GM15510 (cell line): Measurements from ENCODE around the gene CDHR3.

Source experiments
- POLR2A ChIP-seq: IDR thresholded peaks from 3 replicates; pipeline ENCODE4 v1.6.1; 2011; ENCODE audit warnings: borderline replicate concordance; ENCODE audit not compliant: insufficient read length; ENCODE audit errors: extremely low read depth

Gene CDHR3

DNA sequence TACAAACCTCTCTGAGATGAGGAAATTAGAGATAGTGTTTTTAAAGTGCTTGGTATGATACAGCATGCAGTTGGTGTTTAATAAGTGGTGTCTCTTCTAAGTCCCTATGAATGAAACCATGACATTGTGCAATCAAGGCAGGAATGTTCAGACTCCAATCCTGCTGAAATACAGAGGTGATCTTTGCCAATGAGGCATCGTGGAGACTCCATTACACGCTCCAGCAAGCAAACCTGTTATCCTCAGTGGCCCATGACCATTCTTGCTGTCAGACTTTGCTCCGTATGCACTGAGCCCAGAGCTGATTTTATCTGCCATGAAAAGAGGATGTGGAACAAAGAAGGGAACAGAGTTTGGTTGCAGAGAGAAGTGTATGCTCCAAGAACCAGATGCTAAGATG lies 47.3 kb downstream of the CDHR3 start:
- TF ChIP-seq POLR2A = no peak

DNA sequence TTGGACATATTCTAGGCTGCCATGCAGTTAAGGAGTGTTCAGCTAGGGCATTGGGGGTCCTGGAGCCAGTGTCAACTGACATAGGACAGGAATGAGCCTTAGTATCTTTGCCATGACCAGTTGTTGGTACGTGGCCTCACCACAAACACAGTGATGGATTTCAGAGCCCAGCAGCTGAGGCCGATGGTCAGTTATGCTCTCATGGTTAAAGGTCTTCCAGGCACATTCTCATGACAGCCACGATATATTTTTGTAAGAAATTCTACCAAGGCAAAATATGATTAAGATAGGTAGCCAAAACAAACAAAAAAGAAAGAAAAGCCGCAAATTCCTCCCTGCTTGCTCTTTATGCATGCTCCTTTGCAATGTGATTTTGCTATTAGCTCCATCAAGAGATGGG lies 47.8 kb downstream of the CDHR3 start:
- no peak for TF ChIP-seq POLR2A

DNA sequence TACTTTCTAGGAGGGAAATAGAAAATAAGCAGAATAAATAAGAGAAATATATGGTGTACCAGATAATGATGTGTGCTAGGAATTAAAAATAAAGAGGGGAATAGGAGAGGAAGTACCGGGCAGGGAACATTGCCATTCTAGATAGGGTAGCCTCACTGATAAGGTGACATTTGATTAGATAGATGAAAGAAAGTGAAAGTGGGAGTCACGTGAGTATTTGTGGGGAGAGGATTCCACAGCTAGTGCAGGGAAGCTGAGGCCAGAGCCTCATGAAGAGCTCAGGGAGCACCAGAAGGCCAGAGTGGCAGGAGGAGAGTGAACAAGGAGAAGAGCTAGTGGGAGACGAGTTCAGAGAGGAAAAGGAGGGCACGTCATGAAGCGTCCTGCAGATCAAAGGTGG lies 49.1 kb downstream of the CDHR3 start:
- no peak for TF ChIP-seq POLR2A

DNA sequence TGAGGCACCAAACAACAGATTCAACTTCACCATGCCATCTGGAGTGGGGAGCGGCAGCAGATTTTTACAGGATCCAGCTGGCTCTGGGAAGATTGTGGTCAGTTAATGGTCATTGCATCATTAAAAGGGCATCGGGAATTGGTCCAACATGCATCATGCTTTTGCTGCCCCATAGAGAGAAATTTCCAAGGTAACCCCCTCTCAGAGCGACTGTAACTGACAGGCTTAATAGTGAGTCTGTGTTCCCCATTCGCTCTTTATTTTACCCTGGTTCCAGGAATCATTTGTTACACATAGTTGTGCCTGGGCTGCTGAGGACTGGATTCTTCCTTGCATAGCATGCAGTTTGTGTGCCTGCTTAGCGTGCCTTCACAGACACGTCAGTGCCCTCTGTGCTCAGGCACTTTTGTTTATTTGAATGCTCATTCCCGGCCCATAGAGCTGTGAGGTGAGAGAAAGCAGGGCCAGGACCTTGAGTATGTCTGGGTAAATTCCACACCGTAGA lies 49.9 kb downstream of the CDHR3 start:
- TF ChIP-seq POLR2A = no peak

DNA sequence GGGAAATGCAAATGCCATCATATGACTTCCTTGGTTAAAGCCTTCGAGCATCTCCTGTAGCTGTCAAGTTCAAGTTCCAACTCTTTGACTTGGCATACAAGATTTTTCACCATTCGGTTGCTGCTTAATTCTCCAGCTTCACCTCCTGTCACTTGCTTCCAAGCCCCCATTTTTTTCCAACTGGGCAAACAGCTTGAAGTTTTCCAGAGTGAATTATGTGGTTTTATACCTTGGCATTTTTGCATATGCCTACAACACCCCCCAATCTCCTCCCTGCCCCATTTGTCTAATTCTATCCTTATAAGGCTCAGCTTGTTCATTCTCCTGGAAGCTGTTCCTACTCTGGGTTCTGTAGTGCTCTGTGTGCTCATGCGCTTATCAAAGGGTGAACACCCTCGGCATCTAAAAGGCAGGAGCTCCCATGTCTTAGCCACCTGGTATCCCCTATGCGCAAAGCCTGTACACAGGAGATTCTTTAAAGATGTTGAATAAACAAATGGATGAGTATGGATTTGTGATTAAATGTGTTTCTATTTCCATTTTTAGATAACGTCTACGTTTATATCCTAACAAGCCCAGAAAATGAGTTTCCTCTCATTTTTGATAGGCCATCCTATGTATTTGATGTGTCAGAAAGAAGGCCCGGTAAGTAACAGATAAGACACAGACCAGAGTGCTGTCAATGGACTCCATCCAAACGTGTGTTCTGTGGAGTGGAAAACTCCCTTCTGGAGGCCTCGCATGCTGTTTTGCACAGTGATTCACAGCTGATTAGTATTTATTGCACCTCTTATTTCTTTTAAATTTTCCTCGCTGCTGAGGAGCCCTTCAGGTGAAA lies 52.5 kb downstream of the CDHR3 start:
- TF ChIP-seq POLR2A = no peak

DNA sequence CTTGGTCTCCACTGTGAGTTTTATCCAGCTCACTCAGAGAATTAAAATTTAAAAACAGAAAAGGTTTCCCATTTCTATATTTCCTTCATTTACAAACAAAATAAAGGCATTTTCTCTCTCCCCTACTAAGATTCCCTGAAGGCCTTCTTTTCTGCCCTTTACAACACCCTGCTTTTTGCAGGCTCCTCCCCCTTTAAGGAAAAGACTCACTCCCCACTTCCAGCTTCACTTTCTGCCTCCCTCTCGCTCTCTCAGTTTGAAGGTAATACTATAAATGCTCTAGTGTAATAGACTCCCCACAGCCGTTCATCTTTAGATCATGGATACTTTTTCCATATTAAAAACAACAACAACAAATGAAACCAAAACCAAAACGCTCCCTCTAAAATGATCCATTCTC lies 53.3 kb downstream of the CDHR3 start:
- no peak for TF ChIP-seq POLR2A

DNA sequence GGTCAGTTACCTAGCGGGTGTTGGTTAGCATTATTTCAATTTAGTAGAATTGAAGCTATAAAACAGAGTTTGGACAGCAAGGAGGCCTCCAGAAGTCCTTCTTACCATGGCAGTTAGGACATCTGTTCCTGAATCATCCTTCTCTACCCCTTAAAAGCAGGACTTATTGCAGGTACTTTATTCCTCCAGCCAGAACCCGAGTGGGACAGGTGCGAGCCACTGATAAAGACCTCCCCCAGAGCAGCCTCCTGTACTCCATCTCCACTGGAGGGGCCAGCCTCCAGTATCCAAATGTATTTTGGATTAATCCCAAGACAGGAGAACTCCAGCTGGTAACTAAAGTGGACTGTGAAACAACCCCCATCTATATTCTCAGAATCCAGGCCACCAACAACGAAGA lies 54.6 kb downstream of the CDHR3 start:
- TF ChIP-seq POLR2A = no peak

DNA sequence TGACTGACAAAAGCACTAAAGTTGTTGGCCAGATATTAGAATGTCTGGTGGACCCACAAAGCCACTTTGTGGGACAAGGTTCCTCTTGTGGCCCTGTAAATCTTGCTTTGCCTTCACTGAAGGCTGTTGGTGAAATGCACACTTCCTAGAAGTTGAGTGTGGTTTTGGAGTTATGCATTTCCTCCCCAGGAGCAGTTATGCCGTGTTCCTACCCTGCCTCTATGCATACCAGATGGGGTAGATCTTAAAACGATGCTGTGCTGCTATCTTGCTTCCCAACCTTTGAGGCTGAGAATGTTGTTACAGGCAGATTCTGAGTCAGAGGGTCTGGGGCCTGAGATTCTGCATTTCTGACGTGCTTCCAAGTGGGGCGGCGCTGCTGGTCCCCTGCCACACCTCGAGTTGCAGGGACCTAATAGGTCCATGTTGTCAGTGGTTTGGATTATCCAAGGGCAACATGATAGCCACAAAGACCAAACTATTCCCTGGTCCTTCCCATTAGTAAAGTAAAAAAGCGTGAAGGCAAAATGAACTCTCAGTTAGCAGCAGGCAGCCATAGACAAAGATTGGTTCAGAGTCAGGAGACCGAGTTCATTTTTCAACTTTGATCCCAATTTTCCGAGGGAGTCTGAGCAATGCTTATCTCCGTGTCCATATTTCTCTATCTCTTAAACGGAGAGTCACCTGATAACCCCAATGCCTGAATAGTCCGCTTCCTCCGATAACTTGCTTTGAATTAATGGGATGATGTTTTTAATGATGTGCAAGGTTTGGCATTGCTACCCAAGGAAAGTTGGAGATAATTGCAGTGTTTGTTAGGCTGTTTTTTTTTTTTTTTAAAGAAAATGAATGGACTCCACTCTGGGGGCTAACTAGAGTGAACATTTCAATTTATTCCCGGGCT lies 55.8 kb downstream of the CDHR3 start:
- no peak for TF ChIP-seq POLR2A

DNA sequence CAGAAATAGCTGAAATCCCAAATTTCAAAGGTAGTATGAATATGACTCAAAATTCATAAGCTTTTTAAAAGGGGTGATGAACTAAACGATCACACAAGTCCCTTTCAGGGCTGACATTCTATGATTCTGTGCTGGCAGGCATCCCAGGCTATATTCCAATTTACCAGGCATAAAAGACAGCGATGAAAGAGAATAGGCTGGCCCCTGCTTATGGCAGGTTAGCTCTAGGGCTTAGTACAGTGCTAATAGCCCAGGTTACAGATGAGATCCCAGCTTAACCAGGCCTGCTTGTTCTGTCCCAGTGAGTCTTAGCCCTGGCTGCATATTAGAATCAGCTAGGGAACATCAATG lies 56.4 kb downstream of the CDHR3 start:
- no peak for TF ChIP-seq POLR2A

DNA sequence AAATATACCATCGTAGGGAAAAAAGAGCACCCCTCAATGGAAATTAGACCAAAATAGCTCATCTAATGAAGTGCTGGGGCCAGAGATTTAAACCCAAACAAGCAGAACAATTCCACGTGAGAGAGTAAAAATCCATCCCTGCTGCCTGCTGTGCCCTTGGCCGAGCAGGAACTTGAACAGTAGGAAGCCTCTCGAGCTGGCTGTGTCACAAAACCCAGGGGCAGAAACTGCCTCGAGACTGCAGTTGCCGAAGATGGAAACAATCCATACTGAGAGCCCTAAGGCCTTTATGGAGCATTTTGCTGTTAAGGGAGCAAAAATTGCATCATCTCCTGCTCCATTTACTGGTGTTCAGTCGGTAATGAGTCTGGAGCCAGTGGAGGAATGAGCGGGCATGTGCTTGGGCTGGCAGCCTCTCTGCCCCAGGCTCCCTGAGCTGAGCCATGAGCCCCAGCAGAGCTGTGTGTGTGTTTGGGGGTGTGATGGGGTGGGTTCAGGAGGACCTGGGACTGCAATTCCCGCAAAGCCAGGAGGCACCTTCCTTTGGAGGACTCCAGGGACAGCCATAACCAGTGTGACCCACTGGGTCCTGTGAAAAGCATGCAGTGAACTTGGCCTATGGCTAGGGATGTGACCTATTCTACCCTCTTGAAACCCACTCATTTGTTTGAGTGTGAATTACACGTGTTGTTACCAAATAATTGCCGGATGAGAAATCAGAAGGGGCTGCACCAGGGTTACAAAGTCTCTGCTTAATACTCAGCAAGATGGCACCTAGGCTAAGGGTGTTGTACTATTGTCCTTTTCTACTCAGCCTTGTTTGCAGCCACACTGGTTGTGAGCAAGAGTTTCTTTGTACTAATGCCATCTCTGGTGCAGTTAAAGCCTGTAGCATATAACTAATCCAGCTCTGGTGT lies 58.3 kb downstream of the CDHR3 start:
- TF ChIP-seq POLR2A = no peak

DNA sequence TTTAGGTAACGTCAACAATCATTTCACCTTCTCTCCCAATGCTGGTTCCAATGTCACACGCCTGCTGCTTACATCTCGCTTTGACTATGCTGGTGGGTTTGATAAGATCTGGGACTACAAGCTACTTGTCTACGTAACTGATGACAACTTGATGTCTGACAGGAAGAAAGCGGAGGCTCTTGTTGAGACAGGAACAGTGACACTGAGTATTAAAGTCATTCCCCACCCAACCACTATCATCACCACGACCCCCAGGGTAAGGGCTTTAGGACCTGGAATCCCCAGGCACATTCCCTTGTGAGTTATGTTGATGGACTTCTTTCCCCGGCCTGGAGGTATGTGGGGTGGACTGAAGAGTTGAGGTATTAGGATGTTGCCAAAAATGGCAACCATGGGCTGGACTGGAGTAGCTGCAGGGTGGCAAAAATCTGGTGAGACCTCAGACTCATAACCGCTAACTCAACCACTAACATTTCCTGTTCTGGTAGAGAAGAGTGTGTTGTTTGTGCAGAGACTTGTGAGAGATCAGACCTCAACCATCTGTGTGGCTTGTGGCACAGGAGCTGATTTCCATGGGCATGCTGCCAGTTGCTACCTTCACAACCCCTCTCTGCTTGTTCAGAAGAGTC lies 59.2 kb downstream of the CDHR3 start:
- TF ChIP-seq POLR2A = no peak

DNA sequence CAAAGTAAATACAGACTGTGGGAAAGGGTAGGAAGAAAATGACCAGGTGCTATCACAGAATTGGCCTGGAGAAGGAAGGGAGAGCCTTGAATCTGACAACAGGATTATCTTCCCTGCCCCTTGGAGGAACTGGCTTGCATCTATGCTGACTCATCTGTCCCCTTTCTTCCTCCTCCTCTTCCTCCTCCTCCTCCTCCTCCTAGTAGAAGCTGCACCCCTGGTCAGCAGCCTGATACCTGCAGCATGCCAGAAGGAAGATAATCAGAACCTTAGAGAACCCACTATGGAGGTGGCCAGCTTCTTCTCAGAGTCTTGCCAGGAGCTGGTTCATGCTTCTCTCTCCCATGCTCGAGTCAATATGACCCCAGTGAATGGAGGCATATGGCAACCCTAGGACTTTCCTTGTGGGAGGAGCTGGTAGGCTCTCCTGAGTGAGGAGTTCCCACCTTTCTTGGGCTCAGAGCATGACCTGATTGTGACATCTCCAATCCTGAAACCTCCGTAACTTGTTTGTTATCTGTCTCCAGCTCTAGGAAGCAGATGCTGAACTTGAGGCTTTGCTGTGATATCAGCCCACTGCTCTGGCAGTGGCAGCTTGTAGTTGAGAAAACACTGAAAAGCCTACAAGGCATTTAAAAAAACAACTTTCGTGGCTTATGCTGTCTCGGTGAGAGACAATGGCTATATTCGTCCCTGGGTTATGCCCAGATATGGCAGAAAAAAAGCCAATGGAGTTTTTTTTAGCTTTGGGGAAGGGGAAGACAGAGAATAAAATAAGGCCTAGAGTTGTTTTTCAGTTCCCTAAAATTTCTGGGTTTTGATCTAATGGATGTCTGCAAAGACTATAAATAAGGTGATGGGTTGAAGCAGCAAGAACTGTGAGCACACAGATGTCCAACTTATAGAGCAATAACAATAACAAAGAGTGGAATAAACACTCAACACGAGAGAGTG lies 60.6 kb downstream of the CDHR3 start:
- TF ChIP-seq POLR2A = no peak

DNA sequence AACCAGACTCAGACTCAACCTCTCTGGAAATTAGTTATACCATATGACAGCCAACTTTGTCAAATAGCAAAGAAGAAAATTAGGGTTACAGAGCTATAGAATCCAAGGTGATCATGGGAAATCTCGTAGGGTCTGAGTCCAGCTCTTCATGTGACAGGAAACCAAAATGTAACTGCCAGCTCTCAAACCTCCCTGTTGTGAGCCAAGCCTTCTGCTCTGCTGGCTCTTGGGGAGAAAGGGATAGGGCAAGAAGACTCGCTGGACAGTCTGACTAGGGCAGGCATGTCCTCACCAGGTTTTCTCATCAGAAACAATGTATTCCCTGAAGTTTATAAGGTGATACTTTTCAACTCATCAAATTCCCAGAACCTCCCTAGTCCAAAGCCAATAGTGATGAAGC lies 63.0 kb downstream of the CDHR3 start:
- no peak for TF ChIP-seq POLR2A
